GM12878 (cell line): ENCODE results near the gene OSBPL10. TPM values are rescaled to one million over a fixed set of nuclear protein-coding genes. Genes with fewer than 3 reads are reported as not detected.

Experiments
- BHLHE40 ChIP-seq, 2 experiments: fragments of 450-650 bp in 1 of 2; IDR thresholded peaks; 2 replicates each; pipeline ENCODE4 v1.6.1; 2011 to 2017; ENCODE audit warnings: low read depth in 2 of 2, borderline replicate concordance in 1 of 2, improper control_type of control experiment in 1 of 2, low read length in 1 of 2, mild to moderate bottlenecking in 1 of 2
- CBX5 ChIP-seq: sonication (generic); IDR thresholded peaks from 2 replicates; pipeline ENCODE4 v1.6.1; 2016; ENCODE audit warnings: low read depth, moderate library complexity, mild to moderate bottlenecking, inconsistent platforms
- FOXM1 ChIP-seq: IDR thresholded peaks from 2 replicates; pipeline ENCODE4 v1.6.1; 2012; ENCODE audit warnings: low read depth, mild to moderate bottlenecking, inconsistent platforms, low read length, moderate library complexity
- IKZF2 ChIP-seq, 2 experiments: fragments of 450-650 bp; IDR thresholded peaks; 2 replicates each; pipeline ENCODE4 v1.6.1; 2017; ENCODE audit warnings: mild to moderate bottlenecking in 2 of 2, moderate library complexity in 2 of 2
- MEF2A ChIP-seq: IDR thresholded peaks from 2 replicates; pipeline ENCODE4 v1.6.1; 2011; ENCODE audit warnings: low read depth, mild to moderate bottlenecking, low read length, moderate library complexity; ENCODE audit not compliant: insufficient read depth
- MEF2B ChIP-seq: fragments of 450-650 bp; IDR thresholded peaks from 2 replicates; pipeline ENCODE4 v1.6.1; 2018; ENCODE audit warnings: mild to moderate bottlenecking, moderate library complexity; ENCODE audit not compliant: partially characterized antibody, poor library complexity, severe bottlenecking
- MTA3 ChIP-seq: IDR thresholded peaks from 2 replicates; pipeline ENCODE4 v1.6.1; 2012; ENCODE audit warnings: low read length, inconsistent platforms, borderline replicate concordance
- NBN ChIP-seq: fragments of 450-650 bp; IDR thresholded peaks from 2 replicates; pipeline ENCODE4 v1.6.1; 2016
- POLR2AphosphoS5 ChIP-seq: IDR thresholded peaks from 2 replicates; pipeline ENCODE4 v1.6.1; 2011; ENCODE audit warnings: mild to moderate bottlenecking, low read length, inconsistent platforms
- RELA ChIP-seq: fragments of 450-650 bp; IDR thresholded peaks from 2 replicates; pipeline ENCODE4 v1.8.0; 2014; ENCODE audit warnings: borderline replicate concordance; ENCODE audit not compliant: partially characterized antibody
- SREBF2 ChIP-seq: IDR thresholded peaks from 2 replicates; pipeline ENCODE4 v1.6.1; 2012; ENCODE audit warnings: mild to moderate bottlenecking, low read length
- STAT1 ChIP-seq: fragments of 450-650 bp; conservative IDR thresholded peaks from 2 replicates; pipeline ENCODE4 v1.6.1; 2014; ENCODE audit warnings: antibody characterized with exemption, mild to moderate bottlenecking
- TARDBP ChIP-seq: IDR thresholded peaks from 2 replicates; pipeline ENCODE4 v1.6.1; 2016; ENCODE audit warnings: borderline replicate concordance
- TCF12 ChIP-seq: IDR thresholded peaks from 2 replicates; pipeline ENCODE4 v1.6.1; 2011; ENCODE audit warnings: low read depth, mild to moderate bottlenecking, low read length
- ZNF24 ChIP-seq: fragments of 450-650 bp; IDR thresholded peaks from 2 replicates; pipeline ENCODE4 v1.6.1; 2017; ENCODE audit warnings: antibody characterized with exemption, mild to moderate bottlenecking
- ZNF384 ChIP-seq: IDR thresholded peaks from 2 replicates; pipeline ENCODE4 v1.6.1; 2012; ENCODE audit warnings: low read depth, mild to moderate bottlenecking, low read length, improper control_type of control experiment, borderline replicate concordance
- polyA plus RNA-seq, 11 experiments: library from polyadenylated mRNA; depleted of rRNA in 4 of 11; unstranded in 6 of 11; stranded (reverse) in 5 of 11; fragments of >200 nt; fragmentation: Nextera tagmentation in 4 of 11; fragmentation: Illumina TruSeq in 1 of 11; extraction: Ambion mirVana in 4 of 11; extraction: Trizol in 1 of 11; gene quantifications; 1 replicate in 1 of 11; 2 replicates in 10 of 11; pipeline versions ENCODE4 v1.2.1 to v1.2.3, GENCODE V29; 2011 to 2016; ENCODE audit warnings: inconsistent platforms in 2 of 11, missing spikeins in 2 of 11, low read depth in 1 of 11
- total RNA-seq, 4 experiments: library from RNA; depleted of rRNA in 3 of 4; stranded (reverse); fragments of >200 nt in 3 of 4; fragmentation: Illumina TruSeq in 1 of 4; extraction: Trizol in 1 of 4; gene quantifications; 2 replicates each; pipeline versions ENCODE4 v1.2.1 to v1.2.3, GENCODE V29; 2013 to 2021
- TF ChIP-seq, protein P1 (sequence below): IDR thresholded peaks from 2 replicates; pipeline ENCODE4 v1.6.1; 2012; ENCODE audit warnings: improper control_type of control experiment, low read depth, low read length; ENCODE audit not compliant: insufficient replicate concordance
- TF ChIP-seq, protein P2 (sequence below): fragments of 450-650 bp; IDR thresholded peaks from 2 replicates; pipeline ENCODE4 v1.6.1; 2016; ENCODE audit warnings: mild to moderate bottlenecking
- TF ChIP-seq, protein P3 (sequence below): fragments of 450-650 bp; IDR thresholded peaks from 2 replicates; pipeline ENCODE4 v1.6.1; 2017; ENCODE audit warnings: low read depth, mild to moderate bottlenecking, moderate library complexity

The OSBPL10 gene
- total and polyA plus RNA-seq, 10 of the 15 experiments (the other 5 are each of a cell fraction or from before 2014, with no cell fraction given): 0.03 to 0.25 (median 0.09) TPM; not detected in 5

DNA sequence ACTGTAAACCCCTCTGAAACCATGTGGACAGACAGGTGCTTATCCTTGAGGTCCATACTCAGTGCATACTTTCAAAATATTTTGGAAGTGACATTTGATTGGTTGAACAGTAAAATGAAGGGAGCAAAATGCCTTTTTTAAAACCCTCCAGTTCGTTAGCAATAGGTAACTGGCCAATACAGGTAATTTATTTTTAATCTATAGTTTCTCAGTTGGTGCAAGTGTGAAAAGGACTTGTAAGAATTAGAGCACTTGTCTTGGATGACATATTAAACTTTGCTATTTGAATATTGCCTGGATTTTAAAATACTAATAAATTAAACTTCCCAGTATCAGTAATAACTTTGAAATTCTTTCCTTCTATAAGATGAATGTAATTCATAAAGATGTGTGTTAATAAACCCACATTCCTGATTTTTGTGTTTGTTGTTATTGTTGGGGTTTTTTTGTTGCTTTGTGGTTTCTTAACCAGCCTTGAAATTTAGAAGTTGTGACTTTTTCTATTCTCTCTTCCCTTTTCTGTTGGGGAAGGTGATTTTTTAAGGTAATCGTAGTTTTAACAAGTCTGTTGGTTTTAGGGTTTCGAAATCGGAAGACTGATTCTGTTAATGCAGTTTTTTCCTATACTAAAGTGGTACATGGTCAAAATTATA, 358.3 kb downstream of the OSBPL10 start (continued):
- TF ChIP-seq, protein P1, sequence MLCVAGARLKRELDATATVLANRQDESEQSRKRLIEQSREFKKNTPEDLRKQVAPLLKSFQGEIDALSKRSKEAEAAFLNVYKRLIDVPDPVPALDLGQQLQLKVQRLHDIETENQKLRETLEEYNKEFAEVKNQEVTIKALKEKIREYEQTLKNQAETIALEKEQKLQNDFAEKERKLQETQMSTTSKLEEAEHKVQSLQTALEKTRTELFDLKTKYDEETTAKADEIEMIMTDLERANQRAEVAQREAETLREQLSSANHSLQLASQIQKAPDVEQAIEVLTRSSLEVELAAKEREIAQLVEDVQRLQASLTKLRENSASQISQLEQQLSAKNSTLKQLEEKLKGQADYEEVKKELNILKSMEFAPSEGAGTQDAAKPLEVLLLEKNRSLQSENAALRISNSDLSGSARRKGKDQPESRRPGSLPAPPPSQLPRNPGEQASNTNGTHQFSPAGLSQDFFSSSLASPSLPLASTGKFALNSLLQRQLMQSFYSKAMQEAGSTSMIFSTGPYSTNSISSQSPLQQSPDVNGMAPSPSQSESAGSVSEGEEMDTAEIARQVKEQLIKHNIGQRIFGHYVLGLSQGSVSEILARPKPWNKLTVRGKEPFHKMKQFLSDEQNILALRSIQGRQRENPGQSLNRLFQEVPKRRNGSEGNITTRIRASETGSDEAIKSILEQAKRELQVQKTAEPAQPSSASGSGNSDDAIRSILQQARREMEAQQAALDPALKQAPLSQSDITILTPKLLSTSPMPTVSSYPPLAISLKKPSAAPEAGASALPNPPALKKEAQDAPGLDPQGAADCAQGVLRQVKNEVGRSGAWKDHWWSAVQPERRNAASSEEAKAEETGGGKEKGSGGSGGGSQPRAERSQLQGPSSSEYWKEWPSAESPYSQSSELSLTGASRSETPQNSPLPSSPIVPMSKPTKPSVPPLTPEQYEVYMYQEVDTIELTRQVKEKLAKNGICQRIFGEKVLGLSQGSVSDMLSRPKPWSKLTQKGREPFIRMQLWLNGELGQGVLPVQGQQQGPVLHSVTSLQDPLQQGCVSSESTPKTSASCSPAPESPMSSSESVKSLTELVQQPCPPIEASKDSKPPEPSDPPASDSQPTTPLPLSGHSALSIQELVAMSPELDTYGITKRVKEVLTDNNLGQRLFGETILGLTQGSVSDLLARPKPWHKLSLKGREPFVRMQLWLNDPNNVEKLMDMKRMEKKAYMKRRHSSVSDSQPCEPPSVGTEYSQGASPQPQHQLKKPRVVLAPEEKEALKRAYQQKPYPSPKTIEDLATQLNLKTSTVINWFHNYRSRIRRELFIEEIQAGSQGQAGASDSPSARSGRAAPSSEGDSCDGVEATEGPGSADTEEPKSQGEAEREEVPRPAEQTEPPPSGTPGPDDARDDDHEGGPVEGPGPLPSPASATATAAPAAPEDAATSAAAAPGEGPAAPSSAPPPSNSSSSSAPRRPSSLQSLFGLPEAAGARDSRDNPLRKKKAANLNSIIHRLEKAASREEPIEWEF: peak; percentile 13
- TF ChIP-seq TCF12: no peak
- TF ChIP-seq MEF2B: peak; percentile 81
- TF ChIP-seq POLR2AphosphoS5: no peak
- no peak for TF ChIP-seq ZNF24
- peak; percentile 51; the same call in 1 of the 2 replicates for TF ChIP-seq CBX5
- TF ChIP-seq STAT1: no peak
- peak; percentile 66; the same call in 1 of the 2 replicates for TF ChIP-seq MTA3
- 0 out of 2 replicates have a peak, but pooled peaks have one; percentile 46 for TF ChIP-seq MEF2A
- TF ChIP-seq TARDBP: no peak
- TF ChIP-seq FOXM1: 0 out of 2 replicates have a peak, but pooled peaks have one; percentile 41
- peak; percentile 94 to 95 for TF ChIP-seq IKZF2 (IDR thresholded peaks at IDR 0.05)
- peak; percentile 55; the same call in 1 of the 2 replicates for TF ChIP-seq ZNF384
- TF ChIP-seq, protein P2, sequence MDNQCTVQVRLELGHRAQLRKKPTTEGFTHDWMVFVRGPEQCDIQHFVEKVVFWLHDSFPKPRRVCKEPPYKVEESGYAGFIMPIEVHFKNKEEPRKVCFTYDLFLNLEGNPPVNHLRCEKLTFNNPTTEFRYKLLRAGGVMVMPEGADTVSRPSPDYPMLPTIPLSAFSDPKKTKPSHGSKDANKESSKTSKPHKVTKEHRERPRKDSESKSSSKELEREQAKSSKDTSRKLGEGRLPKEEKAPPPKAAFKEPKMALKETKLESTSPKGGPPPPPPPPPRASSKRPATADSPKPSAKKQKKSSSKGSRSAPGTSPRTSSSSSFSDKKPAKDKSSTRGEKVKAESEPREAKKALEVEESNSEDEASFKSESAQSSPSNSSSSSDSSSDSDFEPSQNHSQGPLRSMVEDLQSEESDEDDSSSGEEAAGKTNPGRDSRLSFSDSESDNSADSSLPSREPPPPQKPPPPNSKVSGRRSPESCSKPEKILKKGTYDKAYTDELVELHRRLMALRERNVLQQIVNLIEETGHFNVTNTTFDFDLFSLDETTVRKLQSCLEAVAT: peak; percentile 94
- TF ChIP-seq RELA: peak; percentile 54
- peak; percentile 95 for TF ChIP-seq NBN
- TF ChIP-seq SREBF2: no peak
- TF ChIP-seq BHLHE40 (IDR thresholded peaks at IDR 0.05; ENCODE audit: borderline replicate concordance in 1 of 2, low read depth in 2 of 2, low read length in 1 of 2): peak; percentile 49 to 66; a peak in 3 of 4 replicates
- TF ChIP-seq, protein P3, sequence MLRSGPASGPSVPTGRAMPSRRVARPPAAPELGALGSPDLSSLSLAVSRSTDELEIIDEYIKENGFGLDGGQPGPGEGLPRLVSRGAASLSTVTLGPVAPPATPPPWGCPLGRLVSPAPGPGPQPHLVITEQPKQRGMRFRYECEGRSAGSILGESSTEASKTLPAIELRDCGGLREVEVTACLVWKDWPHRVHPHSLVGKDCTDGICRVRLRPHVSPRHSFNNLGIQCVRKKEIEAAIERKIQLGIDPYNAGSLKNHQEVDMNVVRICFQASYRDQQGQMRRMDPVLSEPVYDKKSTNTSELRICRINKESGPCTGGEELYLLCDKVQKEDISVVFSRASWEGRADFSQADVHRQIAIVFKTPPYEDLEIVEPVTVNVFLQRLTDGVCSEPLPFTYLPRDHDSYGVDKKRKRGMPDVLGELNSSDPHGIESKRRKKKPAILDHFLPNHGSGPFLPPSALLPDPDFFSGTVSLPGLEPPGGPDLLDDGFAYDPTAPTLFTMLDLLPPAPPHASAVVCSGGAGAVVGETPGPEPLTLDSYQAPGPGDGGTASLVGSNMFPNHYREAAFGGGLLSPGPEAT: peak; percentile 97
